ENCODE results near the gene ANKS3.

The ANKS3 gene

GRCh38 chr16:4766875-4767628, 33.0 kb upstream of the ANKS3 start, which contains the start of gene ZNF500:
Gene ZNF500 (minus strand): TSS chr16:4767162. CDS start chr16:4765978, 1,184 bp downstream.
- H3K9me3 ChIP-seq (ENCODE audit: control insufficient read depth, insufficient read depth, low read length): no peaks in the 10 kb centered on the region
- H3K9ac ChIP-seq (ENCODE audit: low read depth, low read length): peak within 1 kb of the TSS; percentile 98
- no peaks in the 10 kb centered on the region for H3K36me3 ChIP-seq (ENCODE audit: insufficient read depth, low read length)
- no peaks in the 10 kb centered on the region for H3K4me1 ChIP-seq (ENCODE audit: insufficient read depth, low read length)

GRCh38 chr16:4765511-4766474, 31.7 kb upstream of the ANKS3 start:
- Histone ChIP-seq H3K9me3 (ENCODE audit: control insufficient read depth, insufficient read depth, low read length) (no peaks in the 10 kb centered on the region), H3K9ac (ENCODE audit: low read depth, low read length) (peak overlapping the region; percentile 98; the same call in 1 of the 2 replicates), H3K4me1 (ENCODE audit: insufficient read depth, low read length) (no peaks in the 10 kb centered on the region), H3K36me3 (ENCODE audit: insufficient read depth, low read length) (no peaks in the 10 kb centered on the region)

GRCh38 chr16:4763791-4764190, 29.7 kb upstream of the ANKS3 start:
- Histone ChIP-seq H3K4me1 (ENCODE audit: insufficient read depth, low read length) (no peaks in the 10 kb centered on the region), H3K9ac (ENCODE audit: low read depth, low read length) (no peak overlapping the region), H3K9me3 (ENCODE audit: control insufficient read depth, insufficient read depth, low read length) (no peaks in the 10 kb centered on the region), H3K36me3 (ENCODE audit: insufficient read depth, low read length) (no peaks in the 10 kb centered on the region; the same call in 1 of the 2 replicates)

GRCh38 chr16:4762205-4762604, 28.1 kb upstream of the ANKS3 start:
- no peak overlapping the region for H3K9ac ChIP-seq (ENCODE audit: low read depth, low read length)
- H3K36me3 ChIP-seq (ENCODE audit: insufficient read depth, low read length): peaks cover 9% of the 10 kb centered on the region; the same call in 1 of the 2 replicates
- no peaks in the 10 kb centered on the region for H3K9me3 ChIP-seq (ENCODE audit: control insufficient read depth, insufficient read depth, low read length)

GRCh38 chr16:4760221-4760910, 26.3 kb upstream of the ANKS3 start:
- Histone ChIP-seq H3K4me1 (ENCODE audit: insufficient read depth, low read length) (no peaks in the 10 kb centered on the region), H3K9me3 (ENCODE audit: control insufficient read depth, insufficient read depth, low read length) (peaks cover 5% of the 10 kb centered on the region), H3K36me3 (ENCODE audit: insufficient read depth, low read length) (peaks cover 14% of the 10 kb centered on the region), H3K9ac (ENCODE audit: low read depth, low read length) (no peak overlapping the region)

More at GRCh38 chr16:4762205-4762604, 28.1 kb upstream of the ANKS3 start:
- H3K4me1 ChIP-seq (ENCODE audit: insufficient read depth, low read length): no peaks in the 10 kb centered on the region

- Histone ChIP-seq H3K36me3 (ENCODE audit: insufficient read depth, low read length) (peaks cover 21% of the 10 kb centered on the region), H3K9me3 (ENCODE audit: control insufficient read depth, insufficient read depth, low read length) (peaks cover 5% of the 10 kb centered on the region), H3K4me1 (ENCODE audit: insufficient read depth, low read length) (no peaks in the 10 kb centered on the region), H3K9ac (ENCODE audit: low read depth, low read length) (no peak overlapping the region)
These were observed 21.6 kb upstream of the ANKS3 start for GRCh38 chr16:4755687-4756086.

GRCh38 chr16:4754865-4755264, 20.8 kb upstream of the ANKS3 start:
- Histone ChIP-seq H3K9me3 (ENCODE audit: control insufficient read depth, insufficient read depth, low read length) (peaks cover 5% of the 10 kb centered on the region), H3K9ac (ENCODE audit: low read depth, low read length) (no peak overlapping the region), H3K4me1 (ENCODE audit: insufficient read depth, low read length) (no peaks in the 10 kb centered on the region), H3K36me3 (ENCODE audit: insufficient read depth, low read length) (peaks cover 21% of the 10 kb centered on the region)

- no peak overlapping the region for H3K9ac ChIP-seq (ENCODE audit: low read depth, low read length)
- peaks cover 15% of the 10 kb centered on the region for H3K36me3 ChIP-seq (ENCODE audit: insufficient read depth, low read length)
- H3K4me1 ChIP-seq (ENCODE audit: insufficient read depth, low read length): no peaks in the 10 kb centered on the region
- peaks cover 5% of the 10 kb centered on the region for H3K9me3 ChIP-seq (ENCODE audit: control insufficient read depth, insufficient read depth, low read length)
These were observed 19.2 kb upstream of the ANKS3 start for GRCh38 chr16:4753227-4753626.

GRCh38 chr16:4752351-4753100, 18.5 kb upstream of the ANKS3 start:
- Histone ChIP-seq H3K36me3 (ENCODE audit: insufficient read depth, low read length) (peaks cover 12% of the 10 kb centered on the region), H3K4me1 (ENCODE audit: insufficient read depth, low read length) (no peaks in the 10 kb centered on the region), H3K9me3 (ENCODE audit: control insufficient read depth, insufficient read depth, low read length) (peaks cover 5% of the 10 kb centered on the region), H3K9ac (ENCODE audit: low read depth, low read length) (no peak overlapping the region)

GRCh38 chr16:4750896-4751295, 16.8 kb upstream of the ANKS3 start:
- Histone ChIP-seq H3K36me3 (ENCODE audit: insufficient read depth, low read length) (peaks cover 12% of the 10 kb centered on the region), H3K4me1 (ENCODE audit: insufficient read depth, low read length) (no peaks in the 10 kb centered on the region), H3K9me3 (ENCODE audit: control insufficient read depth, insufficient read depth, low read length) (peaks cover 4% of the 10 kb centered on the region), H3K9ac (ENCODE audit: low read depth, low read length) (no peak overlapping the region)

GRCh38 chr16:4749700-4750257, 15.7 kb upstream of the ANKS3 start:
- no peak overlapping the region for H3K9ac ChIP-seq (ENCODE audit: low read depth, low read length)
- H3K9me3 ChIP-seq (ENCODE audit: control insufficient read depth, insufficient read depth, low read length): no peaks in the 10 kb centered on the region
- H3K36me3 ChIP-seq (ENCODE audit: insufficient read depth, low read length): peaks cover 4% of the 10 kb centered on the region; the same call in 1 of the 2 replicates
- H3K4me1 ChIP-seq (ENCODE audit: insufficient read depth, low read length): peaks cover 4% of the 10 kb centered on the region; the same call in 1 of the 2 replicates

GRCh38 chr16:4748682-4749411, 14.8 kb upstream of the ANKS3 start:
- no peak overlapping the region for H3K9ac ChIP-seq (ENCODE audit: low read depth, low read length)
- peaks cover 10% of the 10 kb centered on the region; the same call in 1 of the 2 replicates for H3K4me1 ChIP-seq (ENCODE audit: insufficient read depth, low read length)
- peaks cover 4% of the 10 kb centered on the region; the same call in 1 of the 2 replicates for H3K36me3 ChIP-seq (ENCODE audit: insufficient read depth, low read length)

More at GRCh38 chr16:4748682-4749411, 14.8 kb upstream of the ANKS3 start:
- H3K9me3 ChIP-seq (ENCODE audit: control insufficient read depth, insufficient read depth, low read length): no peaks in the 10 kb centered on the region

All from ES-I3 (cell line).